Ectodermal cell (in vitro differentiated cells): ENCODE measurements around the gene HEATR1.
A peak's percentile ranks its signal among the peaks of the same experiment; 100 is the strongest.
"Not testable (repeated sequence)": the region's sequence is repeated elsewhere in the genome, so short reads cannot be mapped to it uniquely, and the experiment has no call there.

Experiments used
- H3K27ac ChIP-seq: 2 replicates; pipeline ENCODE4 v1.7.0; 2013; ENCODE audit warnings: mild to moderate bottlenecking, low read depth, low read length; ENCODE audit not compliant: insufficient read depth, poor library complexity, severe bottlenecking
- H3K27me3 ChIP-seq: 2 replicates; pipeline ENCODE4 v1.7.0; 2013; ENCODE audit warnings: mild to moderate bottlenecking, low read length; ENCODE audit not compliant: insufficient read depth, control insufficient read depth, poor library complexity, severe bottlenecking
- H3K36me3 ChIP-seq: one replicate; pipeline ENCODE4 v1.7.0; 2013; ENCODE audit warnings: low read length; ENCODE audit not compliant: control insufficient read depth, insufficient read depth
- H3K4me1 ChIP-seq: one replicate; pipeline ENCODE4 v1.7.0; 2013; ENCODE audit warnings: low read length; ENCODE audit not compliant: control insufficient read depth, insufficient read depth
- H3K4me3 ChIP-seq: 2 replicates; pipeline ENCODE4 v1.7.0; 2013; ENCODE audit warnings: low read depth, low read length, control low read depth; ENCODE audit not compliant: insufficient read depth
- H3K9me3 ChIP-seq: 2 replicates; pipeline ENCODE4 v1.7.0; 2013; ENCODE audit warnings: mild to moderate bottlenecking, low read length, moderate library complexity; ENCODE audit not compliant: control insufficient read depth
- WGBS, 2 experiments: methylation state at CpG; one replicate each; pipeline ENCODE4 v1.1.7; 2013; ENCODE audit warnings: missing lambda C conversion rate in 2 of 2; 5-methylcytosine and 5-hydroxymethylcytosine counted together

HEATR1 gene

DNA sequence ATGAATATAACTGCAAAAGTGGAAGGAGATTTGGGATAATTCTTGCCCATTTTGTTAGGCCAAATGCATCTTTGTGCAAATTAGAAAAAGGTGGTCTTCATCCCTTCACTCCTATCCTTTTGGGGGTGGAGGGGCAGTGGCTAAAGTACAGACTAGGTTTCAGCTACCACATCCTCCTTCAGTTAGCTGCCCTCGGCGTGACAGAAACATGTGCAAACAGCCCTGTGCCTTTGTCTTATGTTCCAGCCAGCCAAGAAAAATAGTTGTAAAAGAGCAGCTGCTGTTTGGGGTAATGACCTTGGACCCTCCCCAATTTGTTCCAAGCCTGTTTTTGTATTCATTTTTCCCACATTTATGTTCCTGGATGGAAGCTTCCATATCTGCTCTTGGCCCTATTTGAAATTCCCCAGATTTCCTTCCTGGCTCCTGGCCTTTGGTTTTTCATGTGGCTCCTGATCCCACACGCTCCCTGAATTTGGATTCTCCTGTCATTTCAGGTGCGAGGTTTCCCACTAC is 88.8 kb downstream of the HEATR1 start:
- Histone ChIP-seq H3K4me3 (no peak overlapping the region), H3K9me3 (no peaks in the 10 kb centered on the region), H3K36me3 (no peaks in the 10 kb centered on the region), H3K27me3 (no peaks in the 10 kb centered on the region), H3K4me1 (no peaks in the 10 kb centered on the region), H3K27ac (no peak overlapping the region)
- 85 to 95% methylated on average over 4 of the region's 4 CpGs for whole genome bisulfite sequencing, 2 experiments

DNA sequence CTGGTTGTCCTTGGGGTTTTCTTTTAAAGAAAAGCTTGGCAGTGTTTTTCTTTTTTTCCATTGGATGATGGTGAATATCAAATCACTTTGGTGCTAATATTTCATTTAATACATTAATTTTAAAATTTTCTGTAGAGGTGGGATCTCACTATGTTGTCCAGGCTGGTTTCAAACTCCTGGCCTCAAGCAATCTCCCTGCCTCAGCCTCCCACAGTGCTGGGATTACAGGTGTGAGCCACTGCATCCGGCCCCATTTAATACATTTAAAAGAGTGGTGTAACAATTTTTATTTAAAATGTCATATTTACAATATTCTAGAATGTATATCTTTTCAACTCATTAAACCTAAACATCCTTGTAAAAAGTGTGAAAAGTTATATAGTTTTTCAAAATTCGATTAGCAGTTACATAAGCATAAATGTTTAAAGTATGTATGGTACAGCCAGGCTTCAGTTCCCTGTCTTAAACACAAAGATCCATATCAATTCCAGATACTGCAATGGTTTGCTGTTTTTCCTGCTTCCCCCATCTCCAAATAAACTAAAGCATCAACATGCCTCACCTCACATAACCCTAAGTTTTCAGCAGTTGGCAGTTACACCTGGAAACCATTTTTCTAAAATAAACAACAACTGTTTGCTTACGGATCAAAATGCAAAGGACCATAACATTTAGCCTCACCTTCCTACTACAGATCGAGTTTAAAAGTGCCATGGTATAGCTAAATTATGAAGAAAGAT is 89.4 kb downstream of the HEATR1 start:
- Histone ChIP-seq H3K27ac (no peak overlapping the region), H3K9me3 (no peaks in the 10 kb centered on the region), H3K27me3 (no peaks in the 10 kb centered on the region), H3K4me1 (no peaks in the 10 kb centered on the region), H3K36me3 (no peaks in the 10 kb centered on the region), H3K4me3 (no peak overlapping the region)
- WGBS, 2 experiments: 100% methylated on average over 1 to 2 of the region's 4 CpGs

DNA sequence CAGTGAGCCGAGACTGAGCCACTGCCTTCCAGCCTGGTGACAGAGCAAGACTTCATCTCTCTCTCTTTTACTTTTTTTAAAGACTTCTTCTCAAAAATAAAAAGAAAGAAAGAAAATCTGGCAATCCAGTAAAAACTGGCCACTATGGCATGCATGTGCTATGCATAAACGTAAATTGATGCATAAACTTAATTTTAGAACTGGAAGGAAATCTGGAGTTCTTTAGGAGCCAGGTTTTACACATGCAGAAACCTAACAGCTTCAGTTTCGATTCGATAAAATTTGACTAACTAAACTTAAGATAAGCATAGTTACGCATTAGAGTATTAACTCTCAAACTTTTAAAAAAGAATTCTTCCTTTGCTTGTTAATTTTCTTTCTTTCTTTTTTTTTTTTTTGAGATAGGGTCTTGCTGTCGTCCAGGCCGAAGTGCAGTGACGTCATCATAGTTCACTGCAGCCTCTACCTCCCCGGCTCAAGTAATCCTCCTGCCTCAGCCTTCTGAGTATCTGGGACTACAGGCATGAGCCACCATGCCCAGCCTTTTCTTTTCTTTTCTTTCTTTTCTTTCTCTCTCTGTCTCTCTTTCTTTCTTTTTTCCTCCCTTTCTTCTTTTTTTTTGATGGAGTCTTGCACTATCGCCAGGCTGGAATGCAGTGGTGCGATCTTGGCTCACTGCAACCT is 92.4 kb downstream of the HEATR1 start:
- WGBS, 2 experiments: 86 to 91% methylated on average over 11 of the region's 11 CpGs
- Histone ChIP-seq H3K9me3 (no peaks in the 10 kb centered on the region), H3K4me1 (no peaks in the 10 kb centered on the region), H3K27me3 (no peaks in the 10 kb centered on the region), H3K27ac (no peak overlapping the region), H3K4me3 (no peak overlapping the region), H3K36me3 (no peaks in the 10 kb centered on the region)

DNA sequence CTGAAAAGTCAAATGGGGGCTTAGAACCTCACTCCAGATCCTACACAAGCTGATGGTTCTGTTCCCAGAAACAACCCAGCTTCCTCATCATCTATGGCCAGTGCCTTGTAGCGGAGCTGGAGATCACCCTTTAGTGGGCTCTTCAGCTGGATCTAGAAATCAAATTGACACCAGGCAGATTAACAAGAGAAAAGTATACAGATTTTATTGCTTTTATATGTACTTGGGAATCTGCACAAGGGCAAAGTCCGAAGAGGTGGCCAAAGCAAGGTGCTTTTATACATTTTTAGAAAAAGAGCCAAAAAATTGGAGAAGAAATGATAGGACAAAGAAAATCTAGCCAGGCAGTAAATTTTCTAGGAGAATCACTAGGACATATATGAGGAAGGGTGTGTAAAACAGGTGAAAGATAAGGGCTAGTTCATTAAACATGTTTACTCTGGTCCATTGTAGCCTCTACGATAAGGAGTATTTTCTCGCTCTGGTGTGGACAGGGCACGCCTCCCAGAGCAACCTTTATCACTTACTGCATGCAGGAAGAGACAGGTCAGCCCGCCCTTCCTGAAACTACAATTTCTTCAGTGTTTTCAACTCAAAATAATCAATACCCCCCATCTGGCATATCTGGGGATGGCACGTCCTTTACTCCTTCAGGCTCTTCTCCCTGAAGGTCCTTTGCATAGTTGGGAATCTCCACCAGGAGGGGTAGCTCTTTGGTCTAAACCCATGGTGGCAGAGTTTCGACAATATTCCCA is 94.5 kb downstream of the HEATR1 start:
- no peaks in the 10 kb centered on the region for H3K36me3 ChIP-seq
- 93 to 95% methylated on average over 8 of the region's 8 CpGs for WGBS, 2 experiments
- no peaks in the 10 kb centered on the region for H3K9me3 ChIP-seq
- H3K27ac ChIP-seq: no peak overlapping the region
- H3K27me3 ChIP-seq: no peaks in the 10 kb centered on the region
- H3K4me3 ChIP-seq: no peak overlapping the region
- no peaks in the 10 kb centered on the region for H3K4me1 ChIP-seq

DNA sequence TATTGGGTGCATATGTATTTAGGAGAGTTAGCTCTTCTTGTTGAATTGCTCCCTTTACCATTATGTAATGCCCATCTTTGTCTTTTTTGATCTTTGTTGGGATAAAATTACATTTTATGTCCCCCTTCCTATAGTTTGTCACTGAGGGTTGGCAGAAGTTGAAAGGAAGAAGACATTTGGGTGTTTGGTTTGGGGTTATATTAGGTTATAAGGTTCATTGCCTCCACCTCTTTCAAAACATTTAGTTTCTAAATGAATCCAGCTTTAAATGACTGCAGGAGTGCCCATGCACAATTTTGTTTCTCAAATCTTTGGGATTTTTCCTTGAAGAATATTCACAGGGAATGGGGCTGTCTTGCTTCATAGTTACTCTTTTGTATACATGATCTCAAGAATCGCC is 95.1 kb downstream of the HEATR1 start:
- Histone ChIP-seq H3K27me3 (no peaks in the 10 kb centered on the region), H3K27ac (no peak overlapping the region), H3K4me3 (no peak overlapping the region), H3K4me1 (no peaks in the 10 kb centered on the region), H3K36me3 (no peaks in the 10 kb centered on the region), H3K9me3 (no peaks in the 10 kb centered on the region)
- WGBS, 2 experiments: 94 to 100% methylated on average over 1 of the region's 1 CpG

DNA sequence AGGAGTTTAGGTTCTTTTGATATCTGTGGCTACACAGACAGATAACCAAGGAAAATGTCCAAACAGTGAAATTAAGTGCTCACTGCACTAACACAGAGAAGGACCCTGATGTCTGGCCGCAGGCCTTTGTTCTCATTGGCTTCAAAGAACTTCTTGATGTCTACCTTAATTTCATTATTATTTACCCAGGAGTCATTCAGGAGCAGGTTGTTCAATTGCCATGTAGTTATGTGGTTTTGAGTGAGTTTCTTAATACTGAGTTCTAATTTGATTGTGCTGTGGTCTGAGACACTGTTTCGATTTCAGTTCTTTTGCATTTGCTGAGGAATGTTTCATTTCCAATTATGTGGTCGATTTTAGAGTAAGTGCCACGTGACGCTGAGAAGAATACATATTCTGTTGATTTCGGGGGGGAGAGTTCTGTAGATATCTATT is 95.7 kb downstream of the HEATR1 start:
- no peaks in the 10 kb centered on the region for H3K9me3 ChIP-seq
- H3K4me1 ChIP-seq: no peaks in the 10 kb centered on the region
- no peak overlapping the region for H3K4me3 ChIP-seq
- H3K27me3 ChIP-seq: no peaks in the 10 kb centered on the region
- WGBS, 2 experiments: 90 to 93% methylated on average over 6 of the region's 6 CpGs
- no peak overlapping the region for H3K27ac ChIP-seq
- H3K36me3 ChIP-seq: no peaks in the 10 kb centered on the region

DNA sequence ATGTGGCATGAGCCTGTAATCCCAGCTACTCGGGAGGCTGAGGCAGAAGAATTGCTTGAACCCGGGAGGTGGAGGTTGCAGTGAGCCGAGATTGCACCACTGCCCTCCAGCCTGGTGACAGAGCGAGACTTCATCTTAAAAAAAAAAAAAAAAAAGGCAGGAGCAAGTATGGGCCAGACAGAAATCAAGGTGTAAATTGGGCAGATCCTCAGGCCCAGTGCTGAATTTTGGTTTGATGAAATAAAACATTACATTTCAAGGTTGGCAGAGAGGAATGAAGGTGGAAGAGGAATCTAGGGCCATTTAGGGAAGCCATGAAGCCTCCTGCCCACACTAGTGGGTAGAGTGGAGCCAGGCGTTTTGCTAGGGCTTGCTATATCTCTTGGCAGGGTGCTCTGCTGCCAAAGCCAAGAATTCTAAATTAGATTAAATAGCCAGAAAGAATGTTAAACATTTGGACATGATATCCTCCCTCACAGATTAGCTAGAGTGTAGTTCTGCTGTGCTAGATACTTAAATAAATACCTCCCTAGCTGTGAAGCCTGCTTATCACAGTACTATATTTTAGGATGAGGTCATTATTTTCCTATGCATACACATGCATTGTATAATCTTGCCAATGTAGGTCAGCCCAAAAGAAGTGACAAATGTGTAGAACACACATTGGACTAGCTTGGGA is 97.2 kb downstream of the HEATR1 start:
- WGBS, 2 experiments: 93% methylated on average over 5 of the region's 5 CpGs
- Histone ChIP-seq H3K27me3 (no peaks in the 10 kb centered on the region), H3K27ac (no peak overlapping the region), H3K36me3 (no peaks in the 10 kb centered on the region), H3K4me3 (no peak overlapping the region), H3K9me3 (no peaks in the 10 kb centered on the region), H3K4me1 (peaks cover 9% of the 10 kb centered on the region)

DNA sequence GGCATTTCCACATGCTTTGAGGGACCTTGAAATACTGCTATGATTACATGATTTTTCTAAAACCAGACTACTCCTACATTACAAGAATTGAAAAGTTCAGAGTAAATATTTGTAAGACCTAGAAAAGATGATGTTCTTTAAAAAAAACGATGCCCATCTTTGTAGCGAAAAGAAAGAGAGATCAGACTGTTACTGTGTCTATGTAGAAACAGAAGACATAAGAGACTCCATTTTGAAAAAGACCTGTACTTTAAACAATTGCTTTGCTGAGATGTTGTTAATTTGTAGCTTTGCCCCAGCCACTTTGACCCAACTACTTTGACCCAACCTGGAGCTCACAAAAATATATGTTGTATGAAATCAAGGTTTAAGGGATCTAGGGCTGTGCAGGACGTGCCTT is 100.0 kb downstream of the HEATR1 start:
- 94% methylated on average over 3 of the region's 3 CpGs for WGBS, 2 experiments
- H3K4me3 ChIP-seq, H3K4me1 ChIP-seq, H3K27ac ChIP-seq, H3K9me3 ChIP-seq, H3K27me3 ChIP-seq, H3K36me3 ChIP-seq: not testable (repeated sequence)

DNA sequence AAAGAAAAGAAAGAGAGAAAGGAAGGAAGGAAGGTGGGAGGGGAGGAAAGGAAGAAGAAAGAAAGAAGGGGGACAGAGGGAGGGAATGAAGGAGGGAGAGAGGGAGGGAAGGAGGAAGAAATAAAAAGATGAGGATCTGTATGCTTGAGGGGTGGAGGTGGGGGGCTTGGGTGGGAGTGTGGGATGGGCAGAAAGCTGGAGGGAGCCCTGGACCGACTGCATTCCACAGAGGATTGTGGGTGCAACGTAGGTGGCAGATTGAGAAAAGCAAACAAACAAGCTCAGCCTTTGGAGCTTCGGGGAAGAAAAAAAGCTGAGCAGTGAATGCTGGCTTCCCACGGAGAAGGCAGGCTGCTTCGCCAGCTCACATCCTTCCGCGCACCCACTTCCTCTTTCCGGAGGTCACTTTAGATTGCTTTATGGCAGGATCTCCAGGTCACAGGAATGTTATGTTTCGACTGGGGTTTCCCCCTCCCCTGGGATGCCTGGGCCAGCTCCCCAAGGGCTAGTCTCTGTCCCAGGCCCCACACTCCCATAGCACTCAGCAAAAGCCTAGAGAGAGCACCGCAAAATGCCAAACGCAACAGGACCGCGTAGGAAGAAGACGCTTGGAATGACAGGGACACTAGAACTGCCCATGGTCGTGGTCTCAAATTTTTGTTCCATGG is 101.2 kb downstream of the HEATR1 start:
- H3K27me3 ChIP-seq: no peaks in the 10 kb centered on the region
- peak overlapping the region; percentile 30 for H3K4me3 ChIP-seq
- peaks cover 9% of the 10 kb centered on the region for H3K4me1 ChIP-seq
- H3K36me3 ChIP-seq: no peaks in the 10 kb centered on the region
- peak overlapping the region; percentile 42 for H3K27ac ChIP-seq
- 9 to 14% methylated on average over 15 of the region's 15 CpGs for WGBS, 2 experiments
- no peaks in the 10 kb centered on the region for H3K9me3 ChIP-seq
